CD4-positive, CD25-positive, alpha-beta regulatory T cell (primary cell): Measurements from ENCODE around the gene EMC9. TPM values are rescaled to one million over a fixed set of nuclear protein-coding genes. Genes with fewer than 3 reads are reported as not detected.

ENCODE experiments used
- ATAC-seq, 2 donors: fragments of 150-1000 bp; cut with Tn5 transposase; one replicate each; pipeline ENCODE4 v1.10.0; 2021; ENCODE audit warnings: low read depth in 2 of 2, moderate number of reproducible peaks in 2 of 2, moderate library complexity in 1 of 2
- DNase-seq, 3 donors: peaks; one replicate each; pipeline versions ENCODE4 v3.0.0 to v3.0.0-alpha.2; 2012 to 2022; ENCODE audit warnings: mixed read lengths in 1 of 3
- H3K27ac ChIP-seq: one replicate; pipeline ENCODE4 v1.7.0; 2013; ENCODE audit warnings: mild to moderate bottlenecking, low read length; ENCODE audit not compliant: insufficient read depth, poor library complexity, severe bottlenecking
- H3K27me3 ChIP-seq: one replicate; pipeline ENCODE4 v1.7.0; 2013; ENCODE audit warnings: low read length; ENCODE audit not compliant: control insufficient read depth, insufficient read depth
- H3K36me3 ChIP-seq: one replicate; pipeline ENCODE4 v1.7.0; 2013; ENCODE audit warnings: mild to moderate bottlenecking, low read length, moderate library complexity; ENCODE audit not compliant: control insufficient read depth, insufficient read depth
- H3K4me1 ChIP-seq: 2 replicates; pipeline ENCODE4 v1.7.0; 2013; ENCODE audit warnings: mild to moderate bottlenecking, low read length; ENCODE audit not compliant: insufficient read depth, control insufficient read depth, poor library complexity, severe bottlenecking
- H3K4me3 ChIP-seq: one replicate; pipeline ENCODE4 v1.7.0; 2013; ENCODE audit warnings: low read depth, mild to moderate bottlenecking, low read length, moderate library complexity
- H3K9me3 ChIP-seq, 2 experiments: 1 replicate in 1 of 2; 2 replicates in 1 of 2; pipeline ENCODE4 v1.7.0; 2013; ENCODE audit warnings: low read length in 2 of 2, mild to moderate bottlenecking in 1 of 2, moderate library complexity in 1 of 2; ENCODE audit not compliant: control insufficient read depth in 2 of 2
- H3K27ac Mint-ChIP-seq, 3 donors: one replicate each; pipeline ENCODE4 v1.8.0; 2020 to 2022; ENCODE audit warnings: mild to moderate bottlenecking in 3 of 3, mixed read lengths in 3 of 3, moderate library complexity in 2 of 3
- H3K27me3 Mint-ChIP-seq: one replicate; pipeline ENCODE4 v1.8.0; 2022; ENCODE audit warnings: mild to moderate bottlenecking, mixed read lengths
- H3K36me3 Mint-ChIP-seq: one replicate; pipeline ENCODE4 v1.8.0; 2020; ENCODE audit warnings: mixed read lengths
- H3K4me1 Mint-ChIP-seq, 4 donors: one replicate each; pipeline ENCODE4 v1.8.0; 2020 to 2022; ENCODE audit warnings: mixed read lengths in 4 of 4, mild to moderate bottlenecking in 1 of 4
- H3K4me3 Mint-ChIP-seq, 4 donors: one replicate each; pipeline ENCODE4 v1.8.0; 2020 to 2022; ENCODE audit warnings: mild to moderate bottlenecking in 4 of 4, mixed read lengths in 4 of 4, moderate library complexity in 3 of 4
- H3K9me3 Mint-ChIP-seq, 7 donors: one replicate each; pipeline ENCODE4 v1.8.0; 2020 to 2022; ENCODE audit warnings: mixed read lengths in 7 of 7, mild to moderate bottlenecking in 3 of 7, moderate library complexity in 2 of 7
- polyA plus RNA-seq, 4 donors: library from polyadenylated mRNA; unstranded; fragments of 300-500 nt; fragmentation: Illumina TruSeq; gene quantifications; one replicate each; pipeline ENCODE4 v1.2.3, GENCODE V29; 2021
- total RNA-seq: library from RNA; stranded (reverse); gene quantifications from one replicate; pipeline ENCODE4 v1.2.3, GENCODE V29; 2022

The EMC9 gene
- total and polyA plus RNA-seq, 5 donors from 2014 or later, result 10.7 to 22.5 (median 11.7) TPM

- H3K4me1 Mint-ChIP-seq, result peaks cover 16 to 71% (median 39%) of the 10 kb centered on the region in 4 donors
These were observed 3.6 kb downstream of the EMC9 start for GRCh38 chr14:24137529-24138395.

GRCh38 chr14:24136684-24137528 lies 4.5 kb downstream of the EMC9 start:
- H3K27me3 ChIP-seq, result no peaks in the 10 kb centered on the region
- Mint-ChIP-seq H3K9me3 (peaks cover 0 to 1% (median 0%) of the 10 kb centered on the region in 7 donors), H3K4me3 (peak overlapping the region; percentile 92 to 94 (median 92)), H3K27ac (peak overlapping the region; percentile 69 to 95 (median 94)), H3K4me1 (peaks cover 16 to 71% (median 43%) of the 10 kb centered on the region in 4 donors), H3K36me3 (peaks cover 17% of the 10 kb centered on the region), H3K27me3 (peaks cover 4% of the 10 kb centered on the region)
- no peaks in the 10 kb centered on the region for H3K9me3 ChIP-seq
- peaks cover 62% of the 10 kb centered on the region for H3K4me1 ChIP-seq
- ATAC-seq (no peak), DNase-seq (peak in 1 of 3 donors; percentile 28)
- H3K27ac ChIP-seq, result peak overlapping the region; percentile 85
- H3K36me3 ChIP-seq, result peaks cover 16% of the 10 kb centered on the region
- H3K4me3 ChIP-seq, result peak overlapping the region; percentile 75

More at GRCh38 chr14:24137529-24138395, 3.6 kb downstream of the EMC9 start:
- Histone ChIP-seq H3K27ac (peak overlapping the region; percentile 85), H3K9me3 (no peaks in the 10 kb centered on the region), H3K4me3 (no peak overlapping the region), H3K36me3 (peaks cover 16% of the 10 kb centered on the region), H3K27me3 (no peaks in the 10 kb centered on the region), H3K4me1 (peaks cover 59% of the 10 kb centered on the region)
- ATAC-seq (no peak), DNase-seq (no peak)
- H3K27ac Mint-ChIP-seq, result peak overlapping the region; percentile 94 to 95 (median 95)
- peaks cover 4% of the 10 kb centered on the region for H3K27me3 Mint-ChIP-seq
- H3K9me3 Mint-ChIP-seq, result peaks cover 0 to 1% (median 0%) of the 10 kb centered on the region in 7 donors
- peaks cover 17% of the 10 kb centered on the region for H3K36me3 Mint-ChIP-seq
- peak overlapping the region; percentile 92 to 94 (median 92) for H3K4me3 Mint-ChIP-seq

GRCh38 chr14:24135834-24136683 lies 5.3 kb downstream of the EMC9 start, which contains the start of gene PSME1:
Gene PSME1, plus strand, starts transcription at chr14:24136194. Its CDS starts 69 bp downstream, at chr14:24136263.
- Histone ChIP-seq H3K36me3 (peaks cover 16% of the 10 kb centered on the region), H3K9me3 (no peaks in the 10 kb centered on the region), H3K4me1 (peaks cover 63% of the 10 kb centered on the region), H3K27ac (peak within 1 kb of the TSS; percentile 85), H3K4me3 (peak within 1 kb of the TSS; percentile 75), H3K27me3 (no peaks in the 10 kb centered on the region)
- peaks cover 17% of the 10 kb centered on the region for H3K36me3 Mint-ChIP-seq
- H3K27ac Mint-ChIP-seq, result peak within 1 kb of the TSS; percentile 69 to 96 (median 95)
- peaks cover 16 to 70% (median 43%) of the 10 kb centered on the region in 4 donors for H3K4me1 Mint-ChIP-seq
- H3K4me3 Mint-ChIP-seq, result peak within 1 kb of the TSS; percentile 92 to 98 (median 97)
- ATAC-seq, result peak; percentile 93 to 96
- peaks cover 0 to 1% (median 0%) of the 10 kb centered on the region in 7 donors for H3K9me3 Mint-ChIP-seq
- H3K27me3 Mint-ChIP-seq, result peaks cover 4% of the 10 kb centered on the region
- peak; percentile 90 to 94 (median 93) for DNase-seq

- peak overlapping the region; percentile 67 for H3K27ac ChIP-seq
- ATAC-seq, result no peak
- DNase-seq, result no peak
These were observed 5.9 kb downstream of the EMC9 start for GRCh38 chr14:24135584-24135833.

GRCh38 chr14:24133735-24134134 lies 7.7 kb downstream of the EMC9 start:
- H3K9me3 Mint-ChIP-seq, result peaks cover 0 to 1% (median 0%) of the 10 kb centered on the region in 7 donors
- H3K27ac Mint-ChIP-seq, result peak overlapping the region in 1 of 3 donors; percentile 68
- H3K9me3 ChIP-seq, result no peaks in the 10 kb centered on the region
- no peaks in the 10 kb centered on the region for H3K27me3 ChIP-seq
- no peak for DNase-seq
- peaks cover 4% of the 10 kb centered on the region for H3K27me3 Mint-ChIP-seq
- H3K36me3 Mint-ChIP-seq, result peaks cover 15% of the 10 kb centered on the region
- H3K27ac ChIP-seq, result no peak overlapping the region
- H3K4me1 ChIP-seq, result peaks cover 42% of the 10 kb centered on the region
- no peak overlapping the region for H3K4me3 ChIP-seq
- ATAC-seq, result no peak
- peaks cover 13% of the 10 kb centered on the region for H3K36me3 ChIP-seq
- no peak overlapping the region for H3K4me3 Mint-ChIP-seq
- H3K4me1 Mint-ChIP-seq, result peaks cover 10 to 55% (median 39%) of the 10 kb centered on the region in 4 donors

More at GRCh38 chr14:24135584-24135833, 5.9 kb downstream of the EMC9 start:
- H3K4me3 Mint-ChIP-seq, result peak overlapping the region; percentile 91 to 98 (median 97)
- H3K27me3 ChIP-seq, result no peaks in the 10 kb centered on the region
- peaks cover 18% of the 10 kb centered on the region for H3K36me3 Mint-ChIP-seq
- H3K4me1 ChIP-seq, result peaks cover 59% of the 10 kb centered on the region
- H3K9me3 Mint-ChIP-seq, result peaks cover 0 to 1% (median 0%) of the 10 kb centered on the region in 7 donors
- H3K27me3 Mint-ChIP-seq, result peaks cover 4% of the 10 kb centered on the region
- H3K4me3 ChIP-seq, result peak overlapping the region; percentile 29
- H3K27ac Mint-ChIP-seq, result peak overlapping the region; percentile 8 to 96 (median 93)
- H3K4me1 Mint-ChIP-seq, result peaks cover 16 to 70% (median 48%) of the 10 kb centered on the region in 4 donors
- no peaks in the 10 kb centered on the region for H3K9me3 ChIP-seq
- H3K36me3 ChIP-seq, result peaks cover 16% of the 10 kb centered on the region

GRCh38 chr14:24132976-24133375 lies 8.4 kb downstream of the EMC9 start:
- H3K4me1 ChIP-seq, result peaks cover 41% of the 10 kb centered on the region
- H3K4me3 Mint-ChIP-seq, result peak overlapping the region in 3 of 4 donors; percentile 40 to 81 (median 59)
- peaks cover 0 to 1% (median 0%) of the 10 kb centered on the region in 7 donors for H3K9me3 Mint-ChIP-seq
- H3K9me3 ChIP-seq, result no peaks in the 10 kb centered on the region
- H3K27ac ChIP-seq, result peak overlapping the region; percentile 41
- no peak for ATAC-seq
- peaks cover 10 to 48% (median 37%) of the 10 kb centered on the region in 4 donors for H3K4me1 Mint-ChIP-seq
- no peak overlapping the region for H3K4me3 ChIP-seq
- peaks cover 10% of the 10 kb centered on the region for H3K36me3 Mint-ChIP-seq
- peaks cover 6% of the 10 kb centered on the region for H3K36me3 ChIP-seq
- no peak for DNase-seq
- H3K27ac Mint-ChIP-seq, result peak overlapping the region; percentile 90 to 95 (median 93)
- no peaks in the 10 kb centered on the region for H3K27me3 ChIP-seq
- peaks cover 4% of the 10 kb centered on the region for H3K27me3 Mint-ChIP-seq
